Inferior parietal cortex (tissue), 1 donor: ENCODE measurements around the gene ZNF804A.
"Not testable (repeated sequence)": the region's sequence is repeated elsewhere in the genome, so short reads cannot be mapped to it uniquely, and the experiment has no call there.

Source experiments
- DNase-seq: peaks from one replicate; pipeline ENCODE4 v3.0.0-alpha.2; 2016; ENCODE audit errors: extremely low spot score

The ZNF804A gene

DNA sequence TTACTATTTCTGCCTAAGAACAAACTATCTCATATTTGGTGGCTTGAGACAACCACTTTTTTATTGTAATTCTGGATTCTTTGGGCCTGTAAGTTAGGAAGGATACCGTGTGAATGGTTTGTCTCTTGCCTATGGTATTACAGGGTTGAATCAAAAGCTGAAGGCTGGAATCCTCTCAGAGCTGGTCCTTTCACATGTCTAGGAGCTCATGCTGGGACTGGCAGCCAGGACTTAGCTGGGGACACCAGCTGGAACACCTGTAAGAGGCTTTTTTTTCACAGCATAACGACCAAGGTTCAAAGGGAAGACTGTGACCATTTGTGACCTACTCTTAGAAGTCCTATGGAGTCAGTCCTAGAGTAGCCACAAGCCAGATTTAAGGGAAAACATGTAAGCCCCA lies 226.3 kb downstream of the ZNF804A start:
- DNase-seq: no peak

DNA sequence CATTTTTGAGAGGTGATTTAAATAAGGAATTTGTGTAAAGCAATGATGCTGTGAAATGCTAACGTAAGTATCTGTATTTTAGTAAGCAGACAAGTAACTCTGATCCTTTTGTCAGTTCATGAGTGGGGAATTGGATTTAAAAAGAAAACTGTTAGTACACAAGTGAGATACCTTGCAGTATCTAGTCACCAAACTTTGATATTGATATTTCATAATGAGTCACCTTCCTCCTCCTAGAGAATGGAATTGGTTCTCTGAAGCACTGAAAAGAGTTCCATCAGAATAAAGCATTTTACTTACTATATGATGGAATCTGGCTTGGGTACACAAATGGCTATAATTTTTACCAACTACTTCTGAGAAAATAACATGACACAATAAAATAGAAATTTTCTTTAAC lies 232.2 kb downstream of the ZNF804A start:
- no peak for DNase-seq

GRCh38 chr2:184834699-184835397 lies 236.5 kb downstream of the ZNF804A start:
- DNase-seq: no peak

- no peak for DNase-seq
Measured at GRCh38 chr2:184835398-184835715, 237.0 kb downstream of the ZNF804A start.

DNA sequence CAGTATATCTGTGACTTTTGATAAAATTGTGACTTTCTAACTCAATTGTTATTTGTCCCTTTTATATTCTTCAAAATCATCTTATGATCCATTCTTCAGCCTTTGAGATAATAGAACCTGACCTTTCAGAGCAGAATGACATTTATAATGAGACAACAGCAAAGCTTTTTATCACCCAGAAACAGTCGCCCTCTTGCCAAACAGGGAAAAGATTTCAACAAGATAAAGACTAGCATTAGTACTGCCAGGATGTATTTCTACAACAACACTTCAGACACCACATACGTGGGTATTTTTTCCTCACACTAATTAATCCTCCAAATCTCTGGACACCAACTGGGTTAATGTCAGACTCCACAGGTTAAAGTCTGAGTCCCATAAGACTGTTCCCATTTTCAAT lies 249.0 kb downstream of the ZNF804A start:
- DNase-seq: no peak

GRCh38 chr2:184849516-184849915 lies 251.2 kb downstream of the ZNF804A start:
- no peak for DNase-seq

DNA sequence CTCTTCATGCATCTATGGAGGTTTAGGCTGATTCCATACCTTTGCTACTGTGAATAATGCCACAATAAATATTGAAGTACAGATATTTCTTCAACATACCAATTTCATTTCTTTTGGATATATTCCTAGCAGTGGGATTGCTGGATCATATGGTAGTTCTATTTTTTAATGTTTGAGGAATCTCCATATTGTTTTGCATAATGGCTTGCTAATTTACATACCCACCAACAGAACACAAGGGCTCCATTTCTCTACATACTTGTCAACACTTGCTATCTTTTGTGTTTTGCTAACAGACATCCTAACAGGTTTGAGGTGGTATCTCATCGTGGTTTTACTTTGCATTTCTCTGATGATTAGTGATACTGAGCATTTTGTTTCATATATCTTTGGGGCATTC lies 253.2 kb downstream of the ZNF804A start:
- DNase-seq: no peak

DNA sequence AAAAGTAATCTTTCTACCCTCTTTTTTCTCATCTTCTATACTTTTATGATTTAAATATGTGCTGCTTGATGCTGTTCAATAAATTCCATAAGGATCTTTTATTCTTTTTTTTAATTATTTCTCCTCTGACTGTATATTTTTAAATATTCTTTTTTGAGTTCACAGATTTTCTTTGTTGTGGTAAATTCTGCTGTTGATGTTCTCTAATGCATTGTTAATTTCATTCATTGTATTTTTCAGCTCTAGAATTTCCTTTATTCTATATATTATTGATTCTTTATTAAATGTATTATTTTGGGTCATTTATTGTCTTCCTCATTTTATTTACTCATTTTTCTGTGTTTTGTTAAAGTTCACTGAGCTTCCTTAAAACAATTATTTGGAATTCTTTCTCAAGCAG lies 260.9 kb downstream of the ZNF804A start:
- no peak for DNase-seq

- DNase-seq: no peak
Measured at GRCh38 chr2:184860744-184861143, 262.4 kb downstream of the ZNF804A start.

- no peak for DNase-seq
Measured at GRCh38 chr2:184875212-184875611, 276.9 kb downstream of the ZNF804A start.

- no peak for DNase-seq
Measured at GRCh38 chr2:184875911-184876310, 277.6 kb downstream of the ZNF804A start.

- no peak for DNase-seq
Measured at GRCh38 chr2:184877909-184878308, 279.6 kb downstream of the ZNF804A start.

- DNase-seq: no peak
Measured at GRCh38 chr2:184879671-184880070, 281.3 kb downstream of the ZNF804A start.

DNA sequence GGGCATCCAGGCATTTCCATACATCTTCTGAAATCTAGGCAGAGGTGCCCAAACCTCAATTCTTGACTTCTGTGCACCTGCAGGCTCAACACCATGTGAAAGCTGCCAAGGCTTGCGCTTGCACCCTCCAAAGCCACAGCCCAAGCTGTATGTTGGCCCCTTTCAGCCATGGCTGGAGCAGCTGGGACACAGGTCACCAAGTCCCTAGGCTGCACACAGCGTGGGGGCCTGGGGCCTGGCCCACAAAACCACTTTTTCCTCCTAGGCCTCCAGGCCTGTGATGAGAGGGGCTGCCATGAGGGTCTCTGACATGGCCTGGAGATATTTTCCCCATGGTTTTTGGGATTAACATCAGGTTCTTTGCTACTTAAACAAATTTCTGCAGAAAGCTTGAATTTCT lies 288.3 kb downstream of the ZNF804A start:
- DNase-seq: not testable (repeated sequence)

DNA sequence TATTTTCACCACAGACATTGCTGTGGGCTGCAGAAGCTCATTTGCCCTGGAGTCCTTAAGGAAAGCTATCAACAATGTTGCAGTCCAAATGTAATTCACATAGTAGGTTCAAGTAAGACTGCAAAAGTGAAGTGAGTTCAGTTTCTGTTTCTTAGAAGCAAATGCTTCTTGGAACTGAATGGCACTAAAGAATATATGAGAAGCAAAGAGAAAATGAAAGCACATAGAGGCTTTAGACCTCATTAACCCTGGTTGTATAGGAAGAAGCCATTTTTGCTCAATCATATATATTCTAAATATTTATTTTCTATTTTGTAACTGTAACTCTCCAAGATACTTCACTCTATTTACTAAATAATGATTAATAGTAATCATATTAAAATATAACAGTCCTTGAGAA lies 292.0 kb downstream of the ZNF804A start:
- no peak for DNase-seq

DNA sequence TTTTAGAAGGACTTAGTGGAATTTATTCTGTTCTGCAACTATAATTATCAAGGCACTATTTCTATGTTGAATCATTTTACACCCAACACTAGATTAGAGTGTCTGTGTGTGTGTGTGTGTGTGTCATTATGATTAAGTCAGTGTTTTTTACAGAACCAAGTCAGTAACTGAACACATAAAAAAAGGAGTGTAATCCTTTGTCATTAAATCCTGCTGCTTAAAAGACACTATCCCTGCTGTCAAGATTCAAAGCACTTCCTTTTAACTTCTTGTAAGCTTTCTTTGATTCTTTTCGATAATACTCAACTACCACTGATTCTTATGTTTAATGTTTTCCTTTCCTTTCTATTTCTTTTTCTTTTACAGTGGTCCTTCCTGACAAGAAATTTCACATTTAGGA lies 306.7 kb downstream of the ZNF804A start:
- DNase-seq: no peak

DNA sequence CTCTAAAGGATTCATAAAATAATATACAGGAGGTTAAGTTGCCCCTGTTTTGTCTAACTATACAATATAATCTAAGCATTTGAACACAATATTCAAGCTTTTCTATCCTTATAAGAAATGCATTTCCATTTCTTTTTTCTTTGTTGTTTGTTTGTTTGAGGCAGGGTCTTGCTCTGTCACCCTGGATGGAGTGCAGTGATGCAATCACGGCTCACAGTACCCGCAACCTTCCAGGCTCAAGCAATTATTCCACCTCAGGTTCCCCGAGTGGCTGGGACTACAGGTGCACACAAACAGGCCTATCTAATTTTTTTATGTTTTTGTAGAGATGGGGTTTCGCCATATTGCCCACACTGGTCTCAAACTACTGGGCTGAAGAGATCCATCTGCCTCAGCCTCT lies 307.8 kb downstream of the ZNF804A start:
- no peak for DNase-seq

- no peak for DNase-seq
Measured at GRCh38 chr2:184906709-184907108, 308.4 kb downstream of the ZNF804A start.

- DNase-seq: no peak
Measured at GRCh38 chr2:184908966-184909365, 310.6 kb downstream of the ZNF804A start.

GRCh38 chr2:184920451-184920965 lies 322.2 kb downstream of the ZNF804A start:
- no peak for DNase-seq

- DNase-seq: no peak
Measured at GRCh38 chr2:184921676-184922075, 323.3 kb downstream of the ZNF804A start.

- DNase-seq: no peak
Measured at GRCh38 chr2:184923751-184924150, 325.4 kb downstream of the ZNF804A start.

- DNase-seq: no peak
Measured at GRCh38 chr2:184927040-184927439, 328.7 kb downstream of the ZNF804A start.

GRCh38 chr2:184936761-184937160 lies 338.4 kb downstream of the ZNF804A start:
- no peak for DNase-seq
